ENCODE data around the gene SIPA1L2. TPM values are rescaled to one million over a fixed set of nuclear protein-coding genes. Genes with fewer than 3 reads are reported as not detected.

Gene SIPA1L2
- total and polyA plus RNA-seq, 4 donors: 5.3 to 60.1 (median 30.4) TPM

GRCh38 chr1:232644209-232644608 is 14.3 kb upstream of the SIPA1L2 start:
- 92 to 97% methylated on average over 1 of the region's 1 CpG for WGBS, 2 donors
- Histone ChIP-seq H3K36me3 (ENCODE audit: control insufficient read depth in 4 of 4, insufficient read depth in 4 of 4, low read length in 4 of 4) (no peaks in the 10 kb centered on the region), H3K4me1 (ENCODE audit: control insufficient read depth in 5 of 5, insufficient read depth in 5 of 5, low read length in 5 of 5) (no peaks in the 10 kb centered on the region), H3K4me3 (no peak overlapping the region), H3K27ac (ENCODE audit: low read depth in 1 of 2, low read length in 1 of 2) (no peak overlapping the region), H3K9ac (ENCODE audit: insufficient read depth in 1 of 2, low read length in 2 of 2) (no peak overlapping the region), H3K9me3 (ENCODE audit: control insufficient read depth in 4 of 4, insufficient read depth in 3 of 4, low read length in 3 of 4) (no peaks in the 10 kb centered on the region), H3K27me3 (ENCODE audit: control insufficient read depth in 3 of 3, insufficient read depth in 3 of 3, low read length in 2 of 3) (no peaks in the 10 kb centered on the region)
- DNase-seq (no peak), ATAC-seq (ENCODE audit: insufficient read depth, low FRiP score) (no peak)
- no peak for TF ChIP-seq CTCF (IDR thresholded peaks at IDR 0.05; ENCODE audit: control extremely low read depth, extremely low read depth)

- Histone ChIP-seq H3K4me3 (no peak overlapping the region), H3K27ac (ENCODE audit: low read depth in 1 of 2, low read length in 1 of 2) (no peak overlapping the region), H3K27me3 (ENCODE audit: control insufficient read depth in 3 of 3, insufficient read depth in 3 of 3, low read length in 2 of 3) (no peaks in the 10 kb centered on the region), H3K36me3 (ENCODE audit: control insufficient read depth in 4 of 4, insufficient read depth in 4 of 4, low read length in 4 of 4) (no peaks in the 10 kb centered on the region), H3K4me1 (ENCODE audit: control insufficient read depth in 5 of 5, insufficient read depth in 5 of 5, low read length in 5 of 5) (no peaks in the 10 kb centered on the region), H3K9ac (ENCODE audit: insufficient read depth in 1 of 2, low read length in 2 of 2) (no peak overlapping the region), H3K9me3 (ENCODE audit: control insufficient read depth in 4 of 4, insufficient read depth in 3 of 4, low read length in 3 of 4) (no peaks in the 10 kb centered on the region)
- no peak for TF ChIP-seq CTCF (IDR thresholded peaks at IDR 0.05; ENCODE audit: control extremely low read depth, extremely low read depth)
- ATAC-seq (ENCODE audit: insufficient read depth, low FRiP score) (no peak), DNase-seq (no peak)
Observed at GRCh38 chr1:232643251-232643650, 13.3 kb upstream of the SIPA1L2 start.

GRCh38 chr1:232641507-232641906 is 11.6 kb upstream of the SIPA1L2 start:
- H3K36me3 ChIP-seq (ENCODE audit: control insufficient read depth in 4 of 4, insufficient read depth in 4 of 4, low read length in 4 of 4): no peaks in the 10 kb centered on the region
- no peak for DNase-seq
- WGBS, 2 donors: 89 to 90% methylated on average over 6 of the region's 6 CpGs
- H3K4me1 ChIP-seq (ENCODE audit: control insufficient read depth in 5 of 5, insufficient read depth in 5 of 5, low read length in 5 of 5): no peaks in the 10 kb centered on the region
- no peak for TF ChIP-seq CTCF (IDR thresholded peaks at IDR 0.05; ENCODE audit: control extremely low read depth, extremely low read depth)
- H3K27me3 ChIP-seq (ENCODE audit: control insufficient read depth in 3 of 3, insufficient read depth in 3 of 3, low read length in 2 of 3): no peaks in the 10 kb centered on the region
- no peak overlapping the region for H3K9ac ChIP-seq (ENCODE audit: insufficient read depth in 1 of 2, low read length in 2 of 2)
- H3K4me3 ChIP-seq: no peak overlapping the region
- ATAC-seq (ENCODE audit: insufficient read depth, low FRiP score): no peak
- no peak overlapping the region for H3K27ac ChIP-seq (ENCODE audit: low read depth in 1 of 2, low read length in 1 of 2)
- H3K9me3 ChIP-seq (ENCODE audit: control insufficient read depth in 4 of 4, insufficient read depth in 3 of 4, low read length in 3 of 4): no peaks in the 10 kb centered on the region

- Histone ChIP-seq H3K9ac (ENCODE audit: insufficient read depth in 1 of 2, low read length in 2 of 2) (no peak overlapping the region), H3K4me1 (ENCODE audit: control insufficient read depth in 5 of 5, insufficient read depth in 5 of 5, low read length in 5 of 5) (peaks cover 0 to 6% (median 0%) of the 10 kb centered on the region in 5 donors), H3K36me3 (ENCODE audit: control insufficient read depth in 4 of 4, insufficient read depth in 4 of 4, low read length in 4 of 4) (no peaks in the 10 kb centered on the region), H3K9me3 (ENCODE audit: control insufficient read depth in 4 of 4, insufficient read depth in 3 of 4, low read length in 3 of 4) (no peaks in the 10 kb centered on the region), H3K27me3 (ENCODE audit: control insufficient read depth in 3 of 3, insufficient read depth in 3 of 3, low read length in 2 of 3) (no peaks in the 10 kb centered on the region), H3K27ac (ENCODE audit: low read depth in 1 of 2, low read length in 1 of 2) (no peak overlapping the region), H3K4me3 (no peak overlapping the region)
- DNase-seq (no peak), ATAC-seq (ENCODE audit: insufficient read depth, low FRiP score) (no peak)
- TF ChIP-seq CTCF (IDR thresholded peaks at IDR 0.05; ENCODE audit: control extremely low read depth, extremely low read depth): no peak
- WGBS, 2 donors: 84 to 93% methylated on average over 2 of the region's 2 CpGs
Observed at GRCh38 chr1:232636799-232637198, 6.9 kb upstream of the SIPA1L2 start.
